Small intestine (tissue), 7 donors: ENCODE measurements around the gene KCTD14. TPM values are rescaled to one million over a fixed set of nuclear protein-coding genes. Genes with fewer than 3 reads are reported as not detected.
"Not testable (repeated sequence)": the region's sequence is repeated elsewhere in the genome, so short reads cannot be mapped to it uniquely, and the experiment has no call there.

Source experiments
- DNase-seq, 2 donors: peaks; one replicate each; pipeline versions ENCODE4 v3.0.0 to v3.0.0-alpha.2; 2013
- FAIRE-seq: peaks from 2 replicates; lab custom pipeline; 2012; peaks lifted over from hg19 to GRCh38; lab: Jason Lieb, UNC
- H3K27ac ChIP-seq, 3 donors: one replicate each; pipeline ENCODE4 v1.5.1; 2013; ENCODE audit warnings: low read length in 2 of 3, mild to moderate bottlenecking in 2 of 3, control low read depth in 1 of 3, inconsistent platforms in 1 of 3, low read depth in 1 of 3, moderate library complexity in 1 of 3
- H3K27me3 ChIP-seq, 3 donors: one replicate each; pipeline ENCODE4 v1.6.1; 2013; ENCODE audit warnings: low read length in 3 of 3, inconsistent platforms in 1 of 3; ENCODE audit not compliant: control insufficient read depth in 3 of 3, insufficient read depth in 3 of 3
- H3K36me3 ChIP-seq, 3 donors: one replicate each; pipeline ENCODE4 v1.6.1; 2013; ENCODE audit warnings: low read length in 3 of 3, inconsistent platforms in 1 of 3, low read depth in 1 of 3, mild to moderate bottlenecking in 1 of 3, moderate library complexity in 1 of 3; ENCODE audit not compliant: control insufficient read depth in 3 of 3, insufficient read depth in 2 of 3
- H3K4me1 ChIP-seq, 3 donors: one replicate each; pipeline ENCODE4 v1.6.1; 2013; ENCODE audit warnings: low read length in 2 of 3, inconsistent platforms in 1 of 3, low read depth in 1 of 3, mild to moderate bottlenecking in 1 of 3, moderate library complexity in 1 of 3; ENCODE audit not compliant: control insufficient read depth in 3 of 3, insufficient read depth in 2 of 3
- H3K4me3 ChIP-seq, 3 donors: one replicate each; pipeline ENCODE4 v1.5.1; 2013; ENCODE audit warnings: low read length in 3 of 3, control low read depth in 1 of 3, inconsistent platforms in 1 of 3, low read depth in 1 of 3, mild to moderate bottlenecking in 1 of 3, moderate library complexity in 1 of 3
- H3K9me3 ChIP-seq, 2 donors: one replicate each; pipeline ENCODE4 v1.6.1; 2013; ENCODE audit warnings: low read depth in 1 of 2, low read length in 1 of 2; ENCODE audit not compliant: control insufficient read depth in 2 of 2, insufficient read depth in 1 of 2
- WGBS, 3 donors: extraction: QIAGEN DNeasy Blood & Tissue Kit; methylation state at CpG; one replicate each; pipeline ENCODE4 v1.1.7; 2013; 5-methylcytosine and 5-hydroxymethylcytosine counted together
- polyA plus RNA-seq, 4 donors: library from polyadenylated mRNA; stranded (reverse) in 3 of 4; unstranded in 1 of 4; fragments of 200-250 nt in 3 of 4; fragments of 120-200 nt in 1 of 4; gene quantifications; one replicate each; pipeline versions ENCODE4 v1.2.1 to v1.2.3, GENCODE V29; 2013
- donor health status: healthy with polysubstance abuse.
- donor health status: control.
- donor health status: control.
- donor health status: Bipolar disorder and iron deficiency.
- donor health status: healthy.

The KCTD14 gene
- polyA plus RNA-seq, 4 donors = 2.5 to 11.1 (median 5.2) TPM

DNA sequence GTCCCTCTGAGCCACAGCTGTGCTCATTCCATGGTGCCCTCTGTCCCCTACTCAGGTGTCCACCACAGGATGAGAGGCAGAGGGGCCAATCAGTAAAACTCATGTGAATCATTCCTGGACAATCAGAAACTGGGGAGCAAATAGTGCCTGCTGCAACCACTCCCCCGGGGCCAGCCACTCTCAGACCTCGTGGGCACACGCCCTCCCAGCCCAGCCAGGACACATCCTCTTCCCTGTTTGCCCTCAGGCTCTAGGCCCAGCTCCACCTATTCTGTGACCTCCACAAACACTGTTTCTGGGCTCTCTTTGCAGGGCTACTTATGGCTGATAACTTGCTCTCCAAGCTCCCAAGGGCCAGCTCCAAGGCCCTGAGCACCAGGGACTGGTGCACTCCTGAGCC is 14.0 kb upstream of the KCTD14 start:
- no peaks in the 10 kb centered on the region for H3K36me3 ChIP-seq
- no peak overlapping the region for H3K27ac ChIP-seq
- H3K9me3 ChIP-seq = no peaks in the 10 kb centered on the region
- FAIRE-seq (no peak), DNase-seq (peak in 1 of 2 donors; percentile 58)
- peaks cover 2 to 4% (median 3%) of the 10 kb centered on the region in 3 donors for H3K4me1 ChIP-seq
- H3K4me3 ChIP-seq = no peak overlapping the region
- 4 to 58% (median 23%) methylated on average over 2 to 3 of the region's 3 CpGs for WGBS, 3 donors
- no peaks in the 10 kb centered on the region for H3K27me3 ChIP-seq

DNA sequence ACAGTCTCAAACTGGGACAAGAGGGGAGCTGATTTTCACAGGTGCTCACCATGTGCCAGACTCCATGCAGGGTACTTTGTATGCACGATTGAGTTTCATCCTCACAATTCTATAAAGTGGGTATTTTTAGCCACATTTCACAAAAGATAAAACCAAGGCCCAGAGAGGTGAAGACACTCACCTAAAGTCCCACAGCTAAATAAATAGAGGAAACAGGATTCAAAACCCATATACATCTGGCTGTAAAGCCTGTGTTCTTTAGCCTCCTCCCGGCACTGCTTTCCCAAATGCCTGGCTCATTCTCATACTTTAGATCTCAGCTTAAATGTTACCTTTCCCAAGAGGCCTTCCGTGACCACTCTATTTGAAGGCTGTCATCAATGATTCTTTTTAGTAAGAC is 13.2 kb upstream of the KCTD14 start:
- Histone ChIP-seq H3K4me1 (peaks cover 2 to 7% (median 3%) of the 10 kb centered on the region in 3 donors), H3K4me3 (no peak overlapping the region), H3K27me3 (no peaks in the 10 kb centered on the region), H3K27ac (no peak overlapping the region), H3K36me3 (no peaks in the 10 kb centered on the region), H3K9me3 (no peaks in the 10 kb centered on the region)
- FAIRE-seq (no peak), DNase-seq (no peak)
- 85 to 94% (median 90%) methylated on average over 3 of the region's 3 CpGs for WGBS, 3 donors

DNA sequence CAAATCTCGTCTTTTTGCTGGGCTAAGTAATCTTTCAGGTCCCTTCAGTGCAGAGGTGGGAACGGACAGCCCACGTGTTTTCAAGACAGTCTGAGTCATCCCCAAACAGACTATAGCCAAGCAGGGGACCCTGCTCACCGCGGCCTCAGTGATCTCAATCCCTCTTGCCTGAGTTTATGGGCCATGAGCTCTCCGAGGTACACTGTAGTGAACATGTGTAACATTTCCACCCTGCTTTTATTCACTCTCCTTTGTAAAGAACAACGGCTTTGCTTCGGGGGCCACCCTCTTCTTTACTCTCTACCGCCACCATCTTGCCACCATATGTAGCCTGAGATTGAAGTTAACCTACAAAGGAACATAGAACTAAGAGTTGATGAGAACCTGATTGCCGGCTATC is 11.5 kb upstream of the KCTD14 start:
- H3K4me3 ChIP-seq = no peak overlapping the region
- no peaks in the 10 kb centered on the region for H3K27me3 ChIP-seq
- H3K36me3 ChIP-seq = no peaks in the 10 kb centered on the region
- peaks cover 3 to 8% (median 5%) of the 10 kb centered on the region in 3 donors for H3K4me1 ChIP-seq
- WGBS, 3 donors = 66 to 81% (median 79%) methylated on average over 10 of the region's 10 CpGs
- FAIRE-seq (no peak), DNase-seq (no peak)
- no peak overlapping the region for H3K27ac ChIP-seq
- H3K9me3 ChIP-seq = no peaks in the 10 kb centered on the region

DNA sequence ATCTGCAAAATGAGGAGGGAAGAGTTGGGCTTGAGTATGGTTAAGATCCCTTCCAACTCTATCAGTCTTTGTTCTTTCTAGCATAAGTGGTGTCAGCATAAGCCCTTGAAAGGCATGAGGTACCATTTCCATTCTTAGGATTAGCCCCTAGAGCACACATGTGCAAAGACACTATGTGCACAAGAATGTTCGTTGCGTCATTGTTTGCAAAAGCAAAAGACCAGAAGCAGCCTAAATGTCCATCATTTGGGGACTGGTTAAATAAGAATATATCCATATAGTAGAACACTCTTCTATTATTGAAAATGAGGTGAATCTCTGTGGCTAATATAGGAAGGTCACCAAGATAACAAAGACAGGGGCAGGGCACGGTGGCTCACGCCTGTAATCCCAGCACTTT is 10.0 kb upstream of the KCTD14 start:
- H3K4me3 ChIP-seq = no peak overlapping the region
- H3K27ac ChIP-seq = no peak overlapping the region
- H3K9me3 ChIP-seq = no peaks in the 10 kb centered on the region
- no peak for DNase-seq
- no peaks in the 10 kb centered on the region for H3K36me3 ChIP-seq
- peaks cover 2 to 8% (median 3%) of the 10 kb centered on the region in 3 donors for H3K4me1 ChIP-seq
- WGBS, 3 donors = 43 to 84% (median 57%) methylated on average over 4 of the region's 4 CpGs
- H3K27me3 ChIP-seq = no peaks in the 10 kb centered on the region
- no peak for FAIRE-seq

DNA sequence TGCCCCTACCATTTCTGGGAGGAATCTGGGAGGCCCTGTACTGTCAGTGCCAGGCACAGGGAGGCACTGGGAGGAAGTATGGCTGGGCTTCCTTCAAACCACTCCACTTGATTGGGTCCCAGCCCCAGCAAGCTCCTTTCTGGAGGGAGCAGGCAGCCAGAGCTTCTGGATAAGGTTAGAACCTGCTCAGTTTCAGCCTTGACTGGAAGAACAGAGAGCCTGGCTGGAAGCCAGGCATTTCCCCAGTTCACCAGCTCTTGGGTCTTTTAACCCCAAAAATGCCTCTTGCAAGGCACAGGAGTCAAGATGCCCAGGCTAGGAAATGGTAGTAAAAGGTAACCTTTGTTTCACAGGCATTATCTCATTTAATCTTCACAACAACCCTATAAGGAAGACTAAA is 9.0 kb upstream of the KCTD14 start:
- Histone ChIP-seq H3K4me3 (no peak overlapping the region), H3K9me3 (no peaks in the 10 kb centered on the region), H3K27me3 (no peaks in the 10 kb centered on the region), H3K36me3 (no peaks in the 10 kb centered on the region), H3K4me1 (peaks cover under 1 to 8% (median 2%) of the 10 kb centered on the region in 3 donors), H3K27ac (no peak overlapping the region)
- FAIRE-seq (no peak), DNase-seq (no peak)

DNA sequence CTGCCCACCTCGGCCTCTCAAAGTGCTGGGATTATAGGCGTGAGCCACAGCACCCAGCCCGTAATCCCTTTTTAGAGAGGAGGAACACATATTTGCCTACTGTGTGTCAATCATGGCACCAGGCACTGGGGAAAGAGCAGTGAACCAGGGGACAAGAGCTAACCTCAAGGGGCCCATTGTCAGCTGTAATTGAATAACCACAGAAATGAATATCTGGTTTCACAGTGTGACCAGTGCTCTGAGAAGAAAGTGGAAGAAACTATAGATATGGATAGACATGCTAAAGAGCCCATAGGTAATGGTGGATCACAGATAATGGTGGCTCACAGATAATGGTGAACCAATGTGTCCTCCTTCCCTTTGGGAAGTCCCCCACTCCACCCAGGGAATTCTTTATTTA is 8.6 kb upstream of the KCTD14 start:
- FAIRE-seq = no peak
- 77 to 93% (median 91%) methylated on average over 3 of the region's 3 CpGs for WGBS, 3 donors
- H3K4me3 ChIP-seq = no peak overlapping the region
- H3K27ac ChIP-seq = no peak overlapping the region
- H3K4me1 ChIP-seq = peaks cover 0 to 8% (median 2%) of the 10 kb centered on the region in 3 donors
- no peaks in the 10 kb centered on the region for H3K27me3 ChIP-seq
- H3K9me3 ChIP-seq = no peaks in the 10 kb centered on the region
- H3K36me3 ChIP-seq = no peaks in the 10 kb centered on the region
- no peak for DNase-seq

- Histone ChIP-seq H3K36me3 (no peaks in the 10 kb centered on the region), H3K27me3 (no peaks in the 10 kb centered on the region), H3K4me1 (peaks cover 0 to 8% (median 2%) of the 10 kb centered on the region in 3 donors), H3K9me3 (no peaks in the 10 kb centered on the region), H3K4me3 (no peak overlapping the region), H3K27ac (no peak overlapping the region)
- 16 to 29% (median 28%) methylated on average over 7 of the region's 7 CpGs for WGBS, 3 donors
- peak; percentile 41 to 53 for DNase-seq
- FAIRE-seq = no peak
Observed at GRCh38 chr11:78030429-78031325, 7.6 kb upstream of the KCTD14 start.

- H3K4me3 ChIP-seq, H3K27me3 ChIP-seq, H3K27ac ChIP-seq, FAIRE-seq, H3K36me3 ChIP-seq, H3K4me1 ChIP-seq, H3K9me3 ChIP-seq: not testable (repeated sequence)
- 49 to 78% (median 69%) methylated on average over 9 of the region's 9 CpGs for WGBS, 3 donors
- peak in 1 of 2 donors; percentile 34 for DNase-seq
Observed at GRCh38 chr11:78028423-78028822, 5.3 kb upstream of the KCTD14 start.
